NCI-H1417 treated with DMSO at 0.1 percent for 48 hours (cell line): ENCODE results near the gene ABCA9.
"Not testable (repeated sequence)": the region's sequence is repeated elsewhere in the genome, so short reads cannot be mapped to it uniquely, and the experiment has no call there.

ENCODE experiments used
- DNase-seq: peaks from one replicate; lab custom pipeline; 2025; lab: John Stamatoyannopoulos, UW

The ABCA9 gene

GRCh38 chr17:69018687-69019086, 42.0 kb downstream of the ABCA9 start:
- DNase-seq, result no peak

- no peak for DNase-seq
Observed at GRCh38 chr17:69018022-69018615, 42.6 kb downstream of the ABCA9 start.

DNA sequence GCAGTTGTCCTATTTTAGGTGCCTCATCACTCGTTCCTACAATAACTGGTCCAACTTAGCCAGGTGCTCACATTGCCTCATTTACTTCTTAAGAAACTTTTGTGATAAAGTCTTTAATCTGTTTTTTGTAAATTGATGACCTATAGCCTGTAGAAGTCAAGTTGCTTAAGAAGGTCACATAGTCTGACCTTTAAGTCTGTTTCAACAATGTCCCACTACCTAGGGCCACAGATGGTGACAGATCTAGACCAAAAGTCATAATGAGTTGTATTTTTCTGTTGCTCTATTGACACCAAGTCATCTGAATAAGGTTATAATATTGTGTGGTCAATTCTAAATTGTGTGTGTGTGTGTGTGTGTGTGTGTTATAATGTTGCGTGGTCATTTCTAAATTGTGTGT, 45.1 kb downstream of the ABCA9 start:
- no peak for DNase-seq

GRCh38 chr17:69012895-69013805, 47.6 kb downstream of the ABCA9 start:
- DNase-seq, result no peak

GRCh38 chr17:69009930-69010329, 50.8 kb downstream of the ABCA9 start:
- no peak for DNase-seq

GRCh38 chr17:69004759-69005158, 56.0 kb downstream of the ABCA9 start:
- not testable (repeated sequence) for DNase-seq

DNA sequence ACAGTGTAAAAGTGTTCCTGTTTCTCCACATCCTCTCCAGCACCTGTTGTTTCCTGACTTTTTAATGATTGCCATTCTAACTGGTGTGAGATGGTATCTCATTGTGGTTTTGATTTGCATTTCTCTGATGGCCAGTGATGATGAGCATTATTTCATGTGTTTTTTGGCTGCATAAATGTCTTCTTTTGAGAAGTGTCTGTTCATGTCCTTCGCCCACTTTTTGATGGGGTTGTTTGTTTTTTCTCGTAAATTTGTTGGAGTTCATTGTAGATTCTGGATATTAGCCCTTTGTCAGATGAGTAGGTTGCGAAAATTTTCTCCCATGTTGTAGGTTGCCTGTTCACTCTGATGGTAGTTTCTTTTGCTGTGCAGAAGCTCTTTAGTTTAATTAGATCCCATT, 61.0 kb downstream of the ABCA9 start:
- DNase-seq, result not testable (repeated sequence)

GRCh38 chr17:68993112-68993511, 67.6 kb downstream of the ABCA9 start:
- DNase-seq, result no peak

DNA sequence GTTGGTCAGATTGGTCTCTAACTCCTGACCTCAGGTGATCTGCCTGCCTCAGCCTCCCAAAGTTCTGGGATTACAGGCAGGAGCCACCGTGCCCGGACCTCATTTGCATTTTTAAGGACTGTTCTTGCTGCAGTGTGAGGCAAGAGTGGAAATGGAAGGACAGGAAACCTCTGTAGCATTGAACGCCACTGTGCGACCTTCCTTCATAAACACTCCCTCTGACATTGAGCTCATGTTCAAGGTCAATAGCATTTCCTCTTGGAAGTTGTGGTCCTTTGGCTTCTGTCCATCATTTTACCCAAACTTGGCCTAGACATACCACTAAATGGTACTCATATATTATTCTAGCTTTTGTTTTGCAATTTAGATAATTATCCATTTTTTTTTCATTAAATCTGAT, 72.8 kb downstream of the ABCA9 start:
- DNase-seq, result no peak

- no peak for DNase-seq
Observed at GRCh38 chr17:68981288-68981687, 79.4 kb downstream of the ABCA9 start.

DNA sequence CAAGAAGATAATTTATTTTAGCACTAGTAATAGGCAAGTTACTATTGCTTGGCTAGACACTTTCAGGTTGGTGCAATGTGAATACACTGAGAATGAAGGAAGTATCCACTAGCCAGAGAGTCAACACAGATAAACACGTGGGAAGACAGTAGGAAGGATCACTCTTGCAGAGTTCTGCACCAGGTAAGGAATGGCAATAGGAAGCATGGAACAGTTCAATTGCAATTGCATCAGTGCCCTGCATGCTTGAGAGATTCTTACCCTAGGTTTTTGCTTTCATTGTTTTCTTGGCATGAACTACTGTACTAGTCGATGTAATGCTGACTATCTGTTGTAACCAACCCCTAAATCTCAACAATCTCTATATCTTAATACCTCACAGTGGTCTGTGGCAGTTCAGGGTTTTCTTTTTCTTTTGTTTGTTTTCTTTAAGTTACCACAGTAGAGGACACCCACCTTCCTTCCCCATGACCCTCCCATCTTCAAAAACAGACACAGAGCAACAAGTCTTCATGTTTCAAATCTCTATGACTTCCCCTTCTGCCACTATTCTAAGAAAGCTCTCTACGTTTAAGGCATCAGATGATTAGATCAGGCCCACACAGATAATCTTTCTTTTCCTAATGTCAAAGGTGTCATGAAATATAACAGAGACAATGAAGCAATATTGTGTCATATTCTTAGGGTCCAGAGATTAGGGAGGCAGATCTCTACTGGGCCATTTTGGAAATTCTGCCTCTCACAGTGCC, 87.5 kb downstream of the ABCA9 start:
- no peak for DNase-seq

GRCh38 chr17:68972119-68972704, 88.5 kb downstream of the ABCA9 start:
- no peak for DNase-seq

DNA sequence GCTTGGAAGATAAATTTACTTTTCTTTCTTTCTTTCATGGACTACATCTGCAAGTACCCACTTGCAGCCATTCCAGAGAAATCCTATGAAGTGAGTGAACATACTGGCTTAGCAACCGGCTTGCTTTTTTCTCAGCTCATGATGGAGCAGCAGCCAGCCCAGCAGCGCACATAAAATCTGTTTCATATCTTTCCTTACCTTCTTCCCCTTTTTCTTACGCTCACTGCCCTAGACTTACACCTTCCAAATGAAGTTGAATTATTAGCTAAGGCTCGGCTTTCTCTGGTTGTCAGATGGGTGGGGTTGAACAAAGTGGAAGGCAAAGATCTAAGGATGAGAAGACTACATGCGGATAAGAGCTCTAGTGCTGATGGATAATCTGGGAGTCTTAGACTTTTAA, 91.6 kb downstream of the ABCA9 start:
- no peak for DNase-seq

DNA sequence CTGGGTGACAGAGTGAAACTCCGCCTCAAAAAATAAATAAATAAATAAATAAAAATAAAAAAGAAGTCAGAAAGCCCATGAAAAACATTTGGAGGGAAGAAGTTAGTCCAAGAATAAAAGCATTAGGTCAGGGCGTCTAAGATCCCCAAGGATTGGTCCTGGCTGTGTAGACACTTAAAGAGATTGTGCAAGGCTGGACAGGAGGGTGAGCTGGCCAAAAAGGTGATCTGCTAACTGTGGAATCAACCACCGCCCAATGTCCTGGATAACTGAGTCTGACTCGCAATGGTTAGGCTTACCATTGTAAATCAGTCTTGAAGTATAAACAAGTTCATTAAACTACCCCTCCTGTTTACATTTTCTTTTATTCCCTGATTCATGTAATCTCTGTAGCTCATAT, 96.8 kb downstream of the ABCA9 start:
- no peak for DNase-seq

- DNase-seq, result no peak
Observed at GRCh38 chr17:68961214-68961882, 99.4 kb downstream of the ABCA9 start.

GRCh38 chr17:68959117-68959516, 101.6 kb downstream of the ABCA9 start:
- DNase-seq, result not testable (repeated sequence)

GRCh38 chr17:68957944-68958343, 102.8 kb downstream of the ABCA9 start:
- no peak for DNase-seq

DNA sequence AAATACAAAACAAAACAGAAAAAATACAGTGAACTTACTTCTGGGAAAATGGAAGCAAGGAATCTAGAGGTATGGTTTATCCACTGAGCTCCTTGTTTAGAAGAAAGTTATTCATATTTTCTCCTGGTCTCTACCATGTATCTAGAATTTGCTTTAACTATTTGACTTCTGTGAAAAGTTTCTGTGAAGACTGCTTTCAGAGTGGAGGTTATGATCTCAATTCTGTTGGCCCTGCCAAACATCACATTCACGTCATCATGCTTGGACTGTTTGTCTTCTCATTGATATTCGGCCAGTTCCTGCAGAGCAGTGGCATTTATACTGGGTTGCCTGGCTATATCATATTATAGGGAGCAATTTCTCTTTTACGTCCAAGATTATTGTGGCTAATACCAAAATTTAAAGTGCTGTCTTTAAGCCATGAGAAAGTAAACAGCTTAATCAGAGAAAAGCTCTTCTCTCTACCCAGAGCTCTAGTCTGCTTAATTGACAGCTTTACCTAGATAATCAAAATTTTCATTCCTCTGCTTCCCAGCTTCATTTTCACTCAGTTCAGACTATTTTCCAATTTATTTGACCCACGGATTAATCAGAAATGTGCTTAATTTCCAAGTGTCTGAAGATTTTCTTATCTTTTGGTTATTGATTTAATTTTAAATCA, 105.4 kb downstream of the ABCA9 start, which contains the start of gene ABCA8:
ABCA8 (minus strand) TSS at position 212 of the 661 bp plus-strand sequence. CDS start 13,358 bp downstream, outside the sequence.
- no peak for DNase-seq

DNA sequence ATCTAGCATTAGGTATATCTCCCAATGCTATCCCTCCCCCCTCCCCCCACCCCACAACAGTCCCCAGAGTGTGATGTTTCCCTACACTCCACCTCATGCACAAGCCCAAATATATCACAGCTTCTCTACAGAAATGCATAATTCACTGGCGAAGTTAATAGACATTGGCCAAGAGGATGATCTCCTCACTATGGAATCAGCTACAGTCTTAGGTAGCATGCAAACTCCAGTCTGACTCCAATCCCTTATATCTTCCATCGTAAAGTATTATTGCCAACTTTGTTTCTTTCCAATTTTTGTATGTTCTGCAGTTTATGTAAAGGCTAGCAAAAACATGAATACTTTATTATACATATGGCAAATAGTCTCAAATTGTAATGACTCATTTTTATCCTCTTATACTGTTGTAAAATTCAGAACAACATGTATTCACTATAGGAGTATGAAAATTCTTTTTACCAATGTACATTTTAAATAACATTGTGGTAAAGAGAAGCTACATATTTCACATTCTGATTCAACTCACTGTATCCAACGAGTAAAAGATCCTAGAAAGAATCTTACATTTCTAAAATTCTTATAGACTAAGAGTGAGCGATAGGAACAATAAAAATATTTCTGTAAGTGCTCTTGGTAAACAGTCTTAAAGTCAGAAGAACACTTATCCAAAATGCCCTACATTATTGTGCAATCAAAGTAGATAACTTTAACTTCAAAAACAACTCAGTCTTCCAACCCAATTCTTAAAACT, 106.4 kb downstream of the ABCA9 start:
- DNase-seq, result no peak

DNA sequence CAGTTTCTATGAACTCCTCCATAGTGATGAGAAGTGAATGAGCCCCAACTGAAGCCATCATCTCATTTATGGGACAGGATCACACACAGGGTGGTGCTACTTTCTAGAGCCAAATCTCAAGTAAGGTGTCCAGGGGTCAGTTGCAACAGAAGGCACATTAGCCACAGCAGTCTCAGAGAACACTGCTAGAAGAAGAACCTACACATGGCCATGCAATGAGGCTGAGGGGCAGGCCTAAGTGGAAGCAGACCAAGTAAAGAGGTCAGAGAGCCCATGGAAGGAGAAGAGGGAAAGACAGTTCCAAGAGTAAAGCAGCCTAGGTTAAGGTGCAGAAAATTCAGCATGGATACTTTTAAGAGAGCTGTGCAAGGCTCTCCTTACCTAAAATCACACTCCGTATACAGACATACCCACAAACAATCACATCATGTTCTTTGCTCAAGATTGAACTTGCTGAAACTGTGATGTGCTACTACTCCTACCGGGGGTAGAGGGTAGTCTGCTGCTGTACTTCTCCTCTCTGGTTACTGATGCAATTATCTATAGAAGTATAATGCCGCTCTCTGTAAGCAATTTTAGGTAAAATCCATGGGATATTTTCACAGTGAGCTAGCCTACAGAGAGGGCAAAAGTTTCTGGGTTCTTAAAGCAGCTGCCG, 107.3 kb downstream of the ABCA9 start:
- no peak for DNase-seq
